ENCODE measurements around the gene USP46.
A peak's percentile ranks its signal among the peaks of the same experiment; 100 is the strongest.

Gene USP46

GRCh38 chr4:52643785-52644244 is 15.3 kb downstream of the USP46 start:
- H3K4me2 ChIP-seq (ENCODE audit: low read length), result no peak overlapping the region
- no peak for DNase-seq
- no peaks in the 10 kb centered on the region for H3K79me1 ChIP-seq (ENCODE audit: low read length)
- no peak overlapping the region for H3K27ac ChIP-seq (ENCODE audit: low read depth, low read length)
- no peaks in the 10 kb centered on the region for H3K4me1 ChIP-seq (ENCODE audit: control insufficient read depth in 1 of 2, insufficient read depth in 2 of 2, low read length in 2 of 2)
- H3K9ac ChIP-seq (ENCODE audit: low read length), result no peak overlapping the region
- no peaks in the 10 kb centered on the region for H3K36me3 ChIP-seq (ENCODE audit: control insufficient read depth in 1 of 2, insufficient read depth in 2 of 2, low read length in 2 of 2)
- H3K79me2 ChIP-seq (ENCODE audit: control insufficient read depth, insufficient read depth, low read length, poor library complexity), result peaks cover 2% of the 10 kb centered on the region
- H3K18ac ChIP-seq (ENCODE audit: low read length), result no peak overlapping the region
- H2BK120ac ChIP-seq (ENCODE audit: insufficient read depth, low read length, poor library complexity), result no peak overlapping the region
- no CpG with 5 or more reads among the region's 4 CpGs for WGBS (ENCODE audit: extremely low coverage, insufficient coverage, insufficient read length)
- no peak overlapping the region for H4K8ac ChIP-seq (ENCODE audit: low read depth, low read length)
- no peak overlapping the region for H2BK5ac ChIP-seq (ENCODE audit: low read depth, low read length, poor library complexity)
- H2AK5ac ChIP-seq (ENCODE audit: low read length), result no peak overlapping the region
- no peak overlapping the region for H2BK12ac ChIP-seq (ENCODE audit: low read length)
- H2AFZ ChIP-seq (ENCODE audit: insufficient read depth, low read length, poor library complexity), result no peak overlapping the region
- H3K4me3 ChIP-seq (ENCODE audit: low read depth, low read length), result no peak overlapping the region
- H3K9me3 ChIP-seq (ENCODE audit: insufficient read depth, low read depth, low read length), result no peaks in the 10 kb centered on the region
- no peak overlapping the region for H3K14ac ChIP-seq (ENCODE audit: low read length)
- H3K23ac ChIP-seq (ENCODE audit: low read length), result no peak overlapping the region
- no peaks in the 10 kb centered on the region for H3K27me3 ChIP-seq (ENCODE audit: insufficient read depth, low read length)
- H4K91ac ChIP-seq (ENCODE audit: low read depth, low read length), result no peak overlapping the region
- H3K4ac ChIP-seq (ENCODE audit: low read depth, low read length), result no peak overlapping the region
- no peak overlapping the region for H4K12ac ChIP-seq (ENCODE audit: low read depth, low read length)

GRCh38 chr4:52643190-52643589 is 15.9 kb downstream of the USP46 start:
- H3K4me1 ChIP-seq (ENCODE audit: control insufficient read depth in 1 of 2, insufficient read depth in 2 of 2, low read length in 2 of 2), result no peaks in the 10 kb centered on the region
- no peak overlapping the region for H2AK5ac ChIP-seq (ENCODE audit: low read length)
- H3K4me2 ChIP-seq (ENCODE audit: low read length), result no peak overlapping the region
- no peak overlapping the region for H3K14ac ChIP-seq (ENCODE audit: low read length)
- no peak overlapping the region for H3K9ac ChIP-seq (ENCODE audit: low read length)
- no CpG with 5 or more reads among the region's 2 CpGs for WGBS (ENCODE audit: extremely low coverage, insufficient coverage, insufficient read length)
- H3K18ac ChIP-seq (ENCODE audit: low read length), result no peak overlapping the region
- no peak overlapping the region for H3K23ac ChIP-seq (ENCODE audit: low read length)
- no peak overlapping the region for H3K4ac ChIP-seq (ENCODE audit: low read depth, low read length)
- H3K27ac ChIP-seq (ENCODE audit: low read depth, low read length), result no peak overlapping the region
- no peak overlapping the region for H4K8ac ChIP-seq (ENCODE audit: low read depth, low read length)
- H4K91ac ChIP-seq (ENCODE audit: low read depth, low read length), result no peak overlapping the region
- no peak overlapping the region for H2BK120ac ChIP-seq (ENCODE audit: insufficient read depth, low read length, poor library complexity)
- H2BK5ac ChIP-seq (ENCODE audit: low read depth, low read length, poor library complexity), result no peak overlapping the region
- peaks cover 3% of the 10 kb centered on the region for H3K79me2 ChIP-seq (ENCODE audit: control insufficient read depth, insufficient read depth, low read length, poor library complexity)
- no peak overlapping the region for H4K12ac ChIP-seq (ENCODE audit: low read depth, low read length)
- no peak overlapping the region for H3K4me3 ChIP-seq (ENCODE audit: low read depth, low read length)
- H2BK12ac ChIP-seq (ENCODE audit: low read length), result no peak overlapping the region
- no peak for DNase-seq
- peaks cover 0 to 2% of the 10 kb centered on the region in 2 experiments for H3K36me3 ChIP-seq (ENCODE audit: control insufficient read depth in 1 of 2, insufficient read depth in 2 of 2, low read length in 2 of 2)
- H3K79me1 ChIP-seq (ENCODE audit: low read length), result no peaks in the 10 kb centered on the region
- H2AFZ ChIP-seq (ENCODE audit: insufficient read depth, low read length, poor library complexity), result no peak overlapping the region
- no peaks in the 10 kb centered on the region for H3K27me3 ChIP-seq (ENCODE audit: insufficient read depth, low read length)
- no peaks in the 10 kb centered on the region for H3K9me3 ChIP-seq (ENCODE audit: insufficient read depth, low read depth, low read length)

- H3K23ac ChIP-seq (ENCODE audit: low read length), result no peak overlapping the region
- H3K9ac ChIP-seq (ENCODE audit: low read length), result no peak overlapping the region
- no CpG with 5 or more reads among the region's 3 CpGs for WGBS (ENCODE audit: extremely low coverage, insufficient coverage, insufficient read length)
- no peak overlapping the region for H2BK120ac ChIP-seq (ENCODE audit: insufficient read depth, low read length, poor library complexity)
- no peaks in the 10 kb centered on the region for H3K27me3 ChIP-seq (ENCODE audit: insufficient read depth, low read length)
- no peak overlapping the region for H3K18ac ChIP-seq (ENCODE audit: low read length)
- no peaks in the 10 kb centered on the region for H3K79me1 ChIP-seq (ENCODE audit: low read length)
- no peak overlapping the region for H3K4ac ChIP-seq (ENCODE audit: low read depth, low read length)
- H4K91ac ChIP-seq (ENCODE audit: low read depth, low read length), result no peak overlapping the region
- no peak overlapping the region for H2AK5ac ChIP-seq (ENCODE audit: low read length)
- peak; percentile 35 to 75 for DNase-seq
- H4K12ac ChIP-seq (ENCODE audit: low read depth, low read length), result no peak overlapping the region
- no peak overlapping the region for H2BK12ac ChIP-seq (ENCODE audit: low read length)
- H4K8ac ChIP-seq (ENCODE audit: low read depth, low read length), result no peak overlapping the region
- peaks cover 3% of the 10 kb centered on the region for H3K79me2 ChIP-seq (ENCODE audit: control insufficient read depth, insufficient read depth, low read length, poor library complexity)
- H2BK5ac ChIP-seq (ENCODE audit: low read depth, low read length, poor library complexity), result no peak overlapping the region
- H3K4me3 ChIP-seq (ENCODE audit: low read depth, low read length), result no peak overlapping the region
- no peaks in the 10 kb centered on the region for H3K4me1 ChIP-seq (ENCODE audit: control insufficient read depth in 1 of 2, insufficient read depth in 2 of 2, low read length in 2 of 2)
- H2AFZ ChIP-seq (ENCODE audit: insufficient read depth, low read length, poor library complexity), result no peak overlapping the region
- H3K36me3 ChIP-seq (ENCODE audit: control insufficient read depth in 1 of 2, insufficient read depth in 2 of 2, low read length in 2 of 2), result peaks cover 0 to 4% of the 10 kb centered on the region in 2 experiments
- no peak overlapping the region for H3K27ac ChIP-seq (ENCODE audit: low read depth, low read length)
- H3K14ac ChIP-seq (ENCODE audit: low read length), result no peak overlapping the region
- H3K9me3 ChIP-seq (ENCODE audit: insufficient read depth, low read depth, low read length), result no peaks in the 10 kb centered on the region
- no peak overlapping the region for H3K4me2 ChIP-seq (ENCODE audit: low read length)
These were observed 17.1 kb downstream of the USP46 start for GRCh38 chr4:52641854-52642563.

- Histone ChIP-seq H3K4me3 (ENCODE audit: low read depth, low read length) (no peak overlapping the region), H2AFZ (ENCODE audit: insufficient read depth, low read length, poor library complexity) (no peak overlapping the region), H3K79me1 (ENCODE audit: low read length) (no peaks in the 10 kb centered on the region), H2BK5ac (ENCODE audit: low read depth, low read length, poor library complexity) (no peak overlapping the region), H3K27me3 (ENCODE audit: insufficient read depth, low read length) (no peaks in the 10 kb centered on the region), H3K9me3 (ENCODE audit: insufficient read depth, low read depth, low read length) (no peaks in the 10 kb centered on the region), H3K9ac (ENCODE audit: low read length) (no peak overlapping the region), H3K27ac (ENCODE audit: low read depth, low read length) (no peak overlapping the region), H3K23ac (ENCODE audit: low read length) (no peak overlapping the region), H4K8ac (ENCODE audit: low read depth, low read length) (no peak overlapping the region), H4K91ac (ENCODE audit: low read depth, low read length) (no peak overlapping the region), H4K12ac (ENCODE audit: low read depth, low read length) (no peak overlapping the region), H3K36me3 (ENCODE audit: control insufficient read depth in 1 of 2, insufficient read depth in 2 of 2, low read length in 2 of 2) (peaks cover 0 to 4% of the 10 kb centered on the region in 2 experiments), H2BK120ac (ENCODE audit: insufficient read depth, low read length, poor library complexity) (no peak overlapping the region), H3K18ac (ENCODE audit: low read length) (no peak overlapping the region), H3K4me1 (ENCODE audit: control insufficient read depth in 1 of 2, insufficient read depth in 2 of 2, low read length in 2 of 2) (no peaks in the 10 kb centered on the region), H3K4ac (ENCODE audit: low read depth, low read length) (peak overlapping the region; percentile 10), H3K79me2 (ENCODE audit: control insufficient read depth, insufficient read depth, low read length, poor library complexity) (peaks cover 3% of the 10 kb centered on the region), H3K4me2 (ENCODE audit: low read length) (no peak overlapping the region), H3K14ac (ENCODE audit: low read length) (no peak overlapping the region), H2BK12ac (ENCODE audit: low read length) (no peak overlapping the region), H2AK5ac (ENCODE audit: low read length) (no peak overlapping the region)
- peak; percentile 73 to 88 for DNase-seq
- WGBS (ENCODE audit: extremely low coverage, insufficient coverage, insufficient read length), result no CpG with 5 or more reads among the region's 6 CpGs
These were observed 18.1 kb downstream of the USP46 start for GRCh38 chr4:52640808-52641565.
